ENCODE data around the gene PPARD. TPM values are rescaled to one million over a fixed set of nuclear protein-coding genes. Genes with fewer than 3 reads are reported as not detected.
"Not testable (repeated sequence)": the region's sequence is repeated elsewhere in the genome, so short reads cannot be mapped to it uniquely, and the experiment has no call there.

PPARD gene
- total and polyA plus RNA-seq, 2 experiments from 2014 or later: 9.1 to 20.4 TPM

GRCh38 chr6:35427851-35428321 is 85.5 kb downstream of the PPARD start:
- Histone ChIP-seq H3K36me3 (replicated peaks; ENCODE audit: insufficient read depth, low read depth) (no peaks in the 10 kb centered on the region), H3K4me2 (peak overlapping the region; percentile 52), H3K27ac (peak overlapping the region; percentile 52), H3K79me2 (no peaks in the 10 kb centered on the region), H4K20me1 (ENCODE audit: insufficient read depth, poor library complexity, severe bottlenecking) (no peaks in the 10 kb centered on the region), H3K27me3 (no peaks in the 10 kb centered on the region), H3K9me2 (replicated peaks; ENCODE audit: insufficient read depth) (no peaks in the 10 kb centered on the region), H3K4me1 (ENCODE audit: insufficient read depth) (peaks cover 33% of the 10 kb centered on the region), H3K4me3 (no peak overlapping the region), H3K9me3 (ENCODE audit: low read depth) (no peaks in the 10 kb centered on the region), H2AFZ (no peak overlapping the region)
- WGBS (ENCODE audit: low lambda C conversion rate, missing lambda C conversion rate): 58% methylated on average over 9 of the region's 9 CpGs
- TF ChIP-seq EZH2phosphoT487 (IDR thresholded peaks at IDR 0.05; ENCODE audit: low read depth, severe bottlenecking, unreplicated experiment) (no peak), EZH2 (IDR thresholded peaks at IDR 0.05; ENCODE audit: borderline replicate concordance) (no peak), CTCF (IDR thresholded peaks at IDR 0.05; ENCODE audit: poor library complexity) (no peak)
- no peak for DNase-seq (ENCODE audit: low spot score)

GRCh38 chr6:35428421-35429149 is 86.2 kb downstream of the PPARD start:
- DNase-seq (ENCODE audit: low spot score): peak; percentile 55
- Histone ChIP-seq H3K4me3 (no peak overlapping the region), H3K9me2 (replicated peaks; ENCODE audit: insufficient read depth) (no peaks in the 10 kb centered on the region), H3K36me3 (replicated peaks; ENCODE audit: insufficient read depth, low read depth) (no peaks in the 10 kb centered on the region), H3K79me2 (no peaks in the 10 kb centered on the region), H3K4me1 (ENCODE audit: insufficient read depth) (peaks cover 33% of the 10 kb centered on the region), H2AFZ (no peak overlapping the region), H3K9me3 (ENCODE audit: low read depth) (no peaks in the 10 kb centered on the region), H3K27me3 (no peaks in the 10 kb centered on the region), H3K27ac (peak overlapping the region; percentile 52), H3K4me2 (peak overlapping the region; percentile 52), H4K20me1 (ENCODE audit: insufficient read depth, poor library complexity, severe bottlenecking) (no peaks in the 10 kb centered on the region)
- TF ChIP-seq EZH2 (IDR thresholded peaks at IDR 0.05; ENCODE audit: borderline replicate concordance): no peak
- WGBS (ENCODE audit: low lambda C conversion rate, missing lambda C conversion rate): 55% methylated on average over 10 of the region's 10 CpGs

- Histone ChIP-seq H3K4me2 (no peak overlapping the region), H3K79me2 (no peaks in the 10 kb centered on the region), H3K9me2 (replicated peaks; ENCODE audit: insufficient read depth) (no peaks in the 10 kb centered on the region), H4K20me1 (ENCODE audit: insufficient read depth, poor library complexity, severe bottlenecking) (no peaks in the 10 kb centered on the region), H2AFZ (no peak overlapping the region), H3K27ac (peak overlapping the region; percentile 52), H3K36me3 (replicated peaks; ENCODE audit: insufficient read depth, low read depth) (no peaks in the 10 kb centered on the region), H3K4me3 (no peak overlapping the region), H3K27me3 (no peaks in the 10 kb centered on the region), H3K4me1 (ENCODE audit: insufficient read depth) (peaks cover 33% of the 10 kb centered on the region), H3K9me3 (ENCODE audit: low read depth) (no peaks in the 10 kb centered on the region)
- no peak for DNase-seq (ENCODE audit: low spot score)
- 61% methylated on average over 2 of the region's 2 CpGs for WGBS (ENCODE audit: low lambda C conversion rate, missing lambda C conversion rate)
- no peak for TF ChIP-seq CTCF (IDR thresholded peaks at IDR 0.05; ENCODE audit: poor library complexity)
- no peak for TF ChIP-seq EZH2phosphoT487 (IDR thresholded peaks at IDR 0.05; ENCODE audit: low read depth, severe bottlenecking, unreplicated experiment)
- TF ChIP-seq EZH2 (IDR thresholded peaks at IDR 0.05; ENCODE audit: borderline replicate concordance): no peak
These were observed 87.1 kb downstream of the PPARD start for GRCh38 chr6:35429463-35429862.

- no peak overlapping the region for H3K4me2 ChIP-seq
- no peak for DNase-seq (ENCODE audit: low spot score)
- H4K20me1 ChIP-seq (ENCODE audit: insufficient read depth, poor library complexity, severe bottlenecking): no peaks in the 10 kb centered on the region
- TF ChIP-seq EZH2 (IDR thresholded peaks at IDR 0.05; ENCODE audit: borderline replicate concordance): no peak
- TF ChIP-seq CTCF (IDR thresholded peaks at IDR 0.05; ENCODE audit: poor library complexity): no peak
- TF ChIP-seq EZH2phosphoT487 (IDR thresholded peaks at IDR 0.05; ENCODE audit: low read depth, severe bottlenecking, unreplicated experiment): no peak
- H3K27me3 ChIP-seq: no peaks in the 10 kb centered on the region
- H3K27ac ChIP-seq: no peak overlapping the region
- H3K9me2 ChIP-seq (replicated peaks; ENCODE audit: insufficient read depth): no peaks in the 10 kb centered on the region
- WGBS (ENCODE audit: low lambda C conversion rate, missing lambda C conversion rate): 79% methylated on average over 4 of the region's 4 CpGs
- H3K79me2 ChIP-seq: no peaks in the 10 kb centered on the region
- H2AFZ ChIP-seq: no peak overlapping the region
- no peaks in the 10 kb centered on the region for H3K36me3 ChIP-seq (replicated peaks; ENCODE audit: insufficient read depth, low read depth)
- peaks cover 37% of the 10 kb centered on the region for H3K4me1 ChIP-seq (ENCODE audit: insufficient read depth)
- no peaks in the 10 kb centered on the region for H3K9me3 ChIP-seq (ENCODE audit: low read depth)
- H3K4me3 ChIP-seq: no peak overlapping the region
These were observed 89.9 kb downstream of the PPARD start for GRCh38 chr6:35432291-35432690.

- H3K27ac ChIP-seq; H3K36me3 ChIP-seq (replicated peaks; ENCODE audit: insufficient read depth, low read depth); H3K79me2 ChIP-seq; H3K9me2 ChIP-seq (replicated peaks; ENCODE audit: insufficient read depth); H3K4me3 ChIP-seq; H3K4me2 ChIP-seq; H4K20me1 ChIP-seq (ENCODE audit: insufficient read depth, poor library complexity, severe bottlenecking); H2AFZ ChIP-seq; H3K9me3 ChIP-seq (ENCODE audit: low read depth); DNase-seq (ENCODE audit: low spot score); H3K27me3 ChIP-seq: not testable (repeated sequence)
- H3K4me1 ChIP-seq (ENCODE audit: insufficient read depth): peaks cover 33% of the 10 kb centered on the region
- 74% methylated on average over 3 of the region's 3 CpGs for WGBS (ENCODE audit: low lambda C conversion rate, missing lambda C conversion rate)
These were observed 90.3 kb downstream of the PPARD start for GRCh38 chr6:35432702-35433101.
